Stimulated activated CD4-positive, alpha-beta T cell treated with anti-CD3 and anti-CD28 coated beads, Interleukin-2, amount 100 ng/mL, for 48 hours (primary cell): ENCODE data around the gene ESR2.
"Not testable (repeated sequence)": the region's sequence is repeated elsewhere in the genome, so short reads cannot be mapped to it uniquely, and the experiment has no call there.

ENCODE experiments used
- DNase-seq, 2 donors: peaks; one replicate each; pipeline ENCODE4 v3.0.0-alpha.2; 2020

Gene ESR2

GRCh38 chr14:64196056-64196455 lies 98.1 kb downstream of the ESR2 start:
- DNase-seq: no peak

GRCh38 chr14:64195199-64195598 lies 99.0 kb downstream of the ESR2 start:
- no peak for DNase-seq

GRCh38 chr14:64194404-64194803 lies 99.8 kb downstream of the ESR2 start:
- no peak for DNase-seq

DNA sequence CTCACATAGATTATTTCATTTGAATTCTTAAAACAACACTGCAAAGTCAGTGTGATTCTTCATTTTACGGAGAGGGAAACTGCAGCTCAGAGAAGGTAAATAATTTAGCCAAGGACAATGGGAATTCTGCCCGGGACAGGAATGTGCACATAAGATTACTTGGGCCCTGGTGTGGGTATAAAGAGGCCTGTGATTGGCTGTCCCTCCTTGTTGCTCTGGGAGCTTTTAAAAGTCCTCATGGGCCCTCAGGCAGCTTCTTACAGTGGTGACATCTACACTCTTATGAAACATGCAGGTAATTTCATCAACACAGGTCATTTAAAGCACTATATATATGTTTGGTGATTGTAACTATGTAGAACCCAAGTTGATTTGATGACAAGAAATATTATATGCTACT lies 100.3 kb downstream of the ESR2 start:
- DNase-seq: no peak

- DNase-seq: no peak
Measured at GRCh38 chr14:64191756-64192155, 102.4 kb downstream of the ESR2 start.

DNA sequence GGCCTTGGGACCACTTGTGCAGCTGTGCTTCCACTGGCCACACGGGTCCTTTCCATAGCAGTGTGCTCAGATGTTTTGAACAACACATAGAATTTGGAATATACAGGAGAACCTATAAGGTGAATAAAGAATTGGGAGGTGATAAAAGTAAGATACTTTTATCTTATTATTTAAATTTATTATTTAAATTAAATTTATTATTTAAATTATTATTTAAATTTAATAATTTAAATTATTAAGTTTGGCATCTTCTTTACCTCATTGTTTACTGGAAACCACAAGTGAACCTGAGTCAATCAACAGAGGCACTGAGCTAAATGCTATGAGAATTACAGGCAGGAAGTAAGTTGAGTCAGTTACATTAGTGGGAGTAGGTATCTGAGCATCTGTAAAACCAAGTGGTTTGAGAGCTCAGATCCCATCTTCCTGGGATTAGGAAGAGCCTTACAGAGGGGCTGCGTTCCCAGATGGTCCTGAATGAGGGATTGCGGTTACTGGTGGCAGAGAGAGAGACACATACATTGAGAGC lies 103.1 kb downstream of the ESR2 start:
- DNase-seq: no peak

DNA sequence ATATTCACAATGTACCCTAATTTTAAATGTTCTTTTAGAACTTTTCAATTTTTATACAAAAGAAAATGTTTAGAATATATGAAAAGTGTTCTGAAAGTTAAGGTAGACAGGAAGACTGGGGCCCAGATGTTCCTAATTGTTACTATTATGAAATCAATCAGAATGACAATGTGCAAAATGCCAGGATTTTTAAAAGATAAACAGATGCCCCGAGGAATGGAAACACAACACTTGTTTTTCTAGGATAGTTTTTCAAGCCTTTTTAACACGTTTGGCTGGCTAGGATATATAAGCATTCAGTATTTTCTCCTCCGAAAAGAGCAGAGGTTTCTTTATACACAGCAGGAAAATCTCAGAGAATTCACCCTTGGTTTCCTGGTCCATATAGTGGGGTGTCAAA lies 106.8 kb downstream of the ESR2 start:
- DNase-seq: no peak

- no peak for DNase-seq
Measured at GRCh38 chr14:64186231-64187129, 107.7 kb downstream of the ESR2 start.

DNA sequence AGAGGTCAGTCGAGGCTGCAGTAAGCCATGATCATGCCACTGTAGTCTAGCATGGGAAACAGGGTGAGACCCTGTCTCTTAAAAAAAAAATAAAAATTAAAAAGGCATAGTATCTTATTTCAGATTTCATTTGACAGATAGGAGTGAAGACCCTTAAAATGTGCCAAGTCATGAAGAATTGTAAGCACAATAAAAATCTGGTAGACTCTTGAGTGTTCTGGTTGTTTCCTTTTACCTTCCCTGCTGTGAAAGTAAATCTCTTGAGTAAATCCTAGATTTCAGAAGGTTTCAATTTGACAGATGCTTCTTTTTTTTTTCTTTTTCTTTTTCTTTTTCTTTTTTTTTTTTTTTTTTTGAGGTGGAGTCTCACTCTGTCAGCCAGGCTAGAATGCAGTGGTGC lies 109.0 kb downstream of the ESR2 start:
- DNase-seq: no peak

DNA sequence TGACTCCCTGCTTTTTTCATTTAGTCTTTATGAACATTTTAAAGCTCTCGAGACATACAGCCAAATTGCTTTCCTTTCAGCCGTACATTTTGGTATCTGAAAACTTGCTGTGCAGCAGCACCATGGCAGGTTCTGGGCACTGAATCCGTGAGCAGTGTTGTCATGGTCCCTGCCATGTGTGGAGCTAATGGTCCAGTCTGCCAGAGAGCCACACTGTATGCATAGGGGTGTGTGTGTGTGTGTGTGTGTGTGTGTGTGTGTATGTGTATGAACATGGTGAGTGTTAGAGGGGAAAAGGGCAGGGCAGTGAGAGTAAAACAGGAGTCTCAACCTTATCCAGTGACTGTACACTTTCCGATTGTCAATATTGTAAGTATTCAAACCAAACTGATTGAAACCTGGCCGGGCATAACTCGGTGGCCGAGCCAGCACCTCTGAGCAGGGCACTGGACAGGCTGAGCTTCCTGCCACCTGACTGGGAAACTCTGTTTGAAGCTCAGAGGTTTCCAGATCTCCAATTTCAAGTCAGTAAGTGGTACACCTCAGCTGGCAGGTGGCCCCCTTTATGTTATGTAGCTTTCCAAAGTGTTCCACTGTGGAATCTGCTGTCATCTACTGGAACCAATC lies 110.0 kb downstream of the ESR2 start:
- DNase-seq: no peak

- not testable (repeated sequence) for DNase-seq
Measured at GRCh38 chr14:64182908-64183307, 111.3 kb downstream of the ESR2 start.

DNA sequence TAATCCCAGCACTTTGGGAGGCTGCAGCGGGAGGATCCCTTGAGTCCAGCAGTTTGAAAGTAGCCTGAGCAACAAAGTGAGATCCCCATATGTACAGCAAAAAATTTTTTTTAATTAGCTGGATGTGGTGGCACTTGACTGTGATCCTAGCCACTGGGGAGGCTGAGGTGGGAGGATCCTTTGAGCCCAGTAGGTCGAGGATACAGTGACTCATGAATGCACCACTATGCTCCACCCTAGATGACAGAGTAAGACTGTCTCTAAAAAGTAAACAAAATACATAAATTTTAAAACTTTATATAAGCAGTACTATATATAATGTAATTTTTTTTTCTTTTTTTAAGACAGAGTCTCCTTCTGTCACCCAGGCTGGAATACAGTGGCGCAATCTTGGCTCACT lies 115.4 kb downstream of the ESR2 start:
- DNase-seq: no peak

GRCh38 chr14:64176330-64176729 lies 117.8 kb downstream of the ESR2 start:
- DNase-seq: no peak

DNA sequence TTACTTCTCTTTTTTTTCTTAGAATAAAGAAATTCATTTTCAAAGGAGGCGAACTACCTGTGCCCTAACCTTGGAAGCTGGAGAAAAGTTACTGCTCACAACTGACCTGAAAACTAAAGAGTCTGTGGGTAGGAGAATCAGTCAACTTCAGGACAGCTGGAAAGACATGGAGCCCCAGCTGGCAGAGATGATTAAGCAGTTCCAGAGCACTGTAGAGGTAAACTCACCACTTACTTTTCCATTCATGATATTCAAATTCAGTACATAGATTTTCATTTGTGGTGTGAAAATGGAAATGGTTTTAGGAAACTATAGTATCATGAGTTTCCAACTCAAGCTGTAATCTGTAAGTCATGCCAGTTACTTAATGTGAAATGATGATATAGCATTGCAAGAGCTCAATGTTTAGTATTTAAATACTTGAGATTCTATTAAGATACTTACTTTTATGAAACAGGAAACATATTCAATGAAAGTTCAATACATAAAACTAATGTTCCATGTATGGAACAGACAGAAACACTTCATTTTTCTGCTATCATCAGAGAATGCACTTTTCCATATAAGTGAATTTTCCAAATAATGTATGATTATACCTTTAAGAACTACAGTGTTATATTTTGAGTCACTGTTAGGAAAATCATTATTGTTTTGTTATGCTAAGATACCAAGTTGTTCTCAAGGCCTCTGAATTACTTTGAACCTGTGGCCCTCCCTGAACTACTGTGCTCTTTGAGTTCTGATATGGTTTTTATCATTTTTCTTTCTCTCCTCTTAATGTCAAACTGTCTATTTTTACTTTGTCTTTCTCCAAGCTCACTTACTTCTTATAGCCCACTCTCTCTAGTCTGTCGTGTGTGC lies 119.0 kb downstream of the ESR2 start:
- no peak for DNase-seq

DNA sequence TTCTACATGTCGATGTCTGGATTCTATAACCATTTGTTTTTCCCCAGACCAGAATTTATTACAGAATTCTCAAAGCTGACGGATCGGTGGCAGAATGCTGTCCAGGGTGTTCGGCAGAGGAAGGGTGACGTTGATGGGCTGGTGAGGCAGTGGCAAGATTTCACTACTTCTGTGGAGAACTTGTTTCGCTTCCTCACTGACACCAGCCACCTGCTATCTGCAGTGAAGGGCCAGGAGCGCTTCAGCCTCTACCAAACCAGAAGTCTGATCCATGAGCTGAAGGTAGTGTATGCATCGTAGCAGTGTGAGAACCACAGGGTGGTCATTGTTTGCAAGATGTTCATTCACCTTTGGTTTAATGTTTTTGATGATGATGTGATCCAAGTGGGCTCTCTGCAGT lies 124.0 kb downstream of the ESR2 start:
- no peak for DNase-seq

GRCh38 chr14:64159588-64159987 lies 134.6 kb downstream of the ESR2 start:
- no peak for DNase-seq

DNA sequence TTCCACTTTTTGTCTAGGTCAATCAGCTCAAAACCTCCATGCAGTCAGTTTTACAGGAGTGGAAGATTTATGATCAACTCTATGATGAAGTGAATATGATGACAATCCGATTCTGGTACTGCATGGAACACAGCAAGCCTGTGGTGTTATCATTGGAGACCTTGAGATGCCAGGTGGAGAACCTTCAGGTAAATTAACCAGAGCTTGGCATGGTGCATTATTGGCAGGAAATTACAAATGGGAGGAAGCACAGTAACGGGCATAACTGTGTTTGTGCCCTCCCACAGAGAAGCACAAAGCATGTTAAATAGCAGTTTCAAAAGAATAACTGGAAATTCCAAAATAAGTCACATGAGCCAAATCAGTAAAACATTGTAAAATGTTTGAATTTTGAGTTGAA lies 135.6 kb downstream of the ESR2 start:
- no peak for DNase-seq

DNA sequence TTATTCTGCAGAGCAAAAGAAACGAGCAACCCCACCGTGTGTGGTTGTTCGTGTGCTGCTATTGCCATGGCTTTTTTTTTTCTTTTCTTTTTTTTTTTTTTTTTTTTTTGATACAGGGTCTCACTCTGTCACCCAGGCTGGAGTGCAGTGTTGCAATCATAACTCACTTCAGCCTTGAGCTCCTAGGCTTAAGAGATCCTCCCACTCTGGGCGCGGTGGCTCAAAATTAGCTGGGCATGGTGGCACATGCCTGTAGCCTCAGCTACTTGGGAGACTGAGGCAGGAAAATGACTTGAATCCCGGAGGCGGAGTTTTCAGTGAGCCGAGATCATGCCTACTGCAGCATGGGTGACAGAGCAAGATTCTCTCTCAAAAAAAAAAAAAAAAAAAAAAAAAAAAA lies 144.2 kb downstream of the ESR2 start:
- no peak for DNase-seq

- no peak for DNase-seq
Measured at GRCh38 chr14:64147126-64147790, 146.9 kb downstream of the ESR2 start.

GRCh38 chr14:64137657-64138290 lies 156.4 kb downstream of the ESR2 start:
- no peak for DNase-seq

DNA sequence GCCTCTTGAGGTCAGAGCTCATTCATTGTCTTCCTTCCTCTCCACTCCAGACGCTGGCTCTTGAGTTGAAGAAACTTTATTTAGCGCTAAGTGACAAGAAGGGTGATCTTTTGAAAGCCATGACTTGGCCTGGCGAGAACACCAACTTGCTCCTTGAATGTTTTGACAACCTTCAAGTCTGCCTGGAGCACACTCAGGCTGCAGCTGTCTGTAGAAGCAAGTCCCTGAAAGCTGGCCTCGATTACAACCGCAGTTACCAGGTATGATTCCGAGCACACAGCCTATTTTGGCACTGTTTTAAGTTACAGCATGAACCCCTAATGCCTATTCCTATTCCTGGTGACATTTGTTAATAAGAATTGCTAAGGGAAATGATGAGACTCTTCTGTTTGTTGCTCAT lies 167.6 kb downstream of the ESR2 start:
- no peak for DNase-seq

DNA sequence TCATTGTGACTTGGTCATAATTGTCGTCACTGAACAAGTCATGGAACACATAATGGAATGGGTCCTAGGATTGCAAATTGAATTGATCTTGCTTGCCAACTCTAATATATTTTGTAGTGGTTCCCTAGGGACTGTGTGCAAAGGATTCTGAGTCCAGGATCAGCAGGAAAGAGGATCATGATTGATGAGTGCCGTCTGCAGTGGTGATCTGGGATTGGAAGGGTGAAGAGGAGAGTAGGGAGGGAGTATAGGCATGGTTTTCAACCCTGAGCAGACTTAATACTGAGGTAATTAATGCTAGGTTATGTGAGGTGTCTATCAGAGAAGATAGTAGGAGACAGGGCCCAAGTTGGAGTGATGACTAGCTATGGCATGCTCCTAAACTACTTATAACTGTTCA lies 168.9 kb downstream of the ESR2 start:
- no peak for DNase-seq
